HepG2 (cell line): ENCODE results near the gene TKTL2. TPM values are rescaled to one million over a fixed set of nuclear protein-coding genes. Genes with fewer than 3 reads are reported as not detected.

Source experiments
- ATAC-seq: fragments of 200-7000 bp; cut with Tn5 transposase; 3 replicates; pipeline ENCODE4 v1.9.1; 2020; ENCODE audit warnings: mild to moderate bottlenecking, moderate library complexity
- BruUV-seq: library from RNA; stranded (reverse); fragments of 400-500 nt; replicated peaks from 2 replicates; lab custom pipeline; 2021; lab: Mats Ljungman, UMichigan
- CTCF ChIA-PET: fragments of 300-600 bp; formaldehyde crosslinking; extraction: SDS; loops from one replicate; lab custom pipeline; 2021; ENCODE audit warnings: low total read pairs, inconsistent platforms, low intra/inter-chr PET ratio; lab: Yijun Ruan, JAX
- POLR2A ChIA-PET: fragments of 350-600 bp; sonication (Branson Sonifier 250); formaldehyde crosslinking; loops from one replicate; lab custom pipeline; 2020; ENCODE audit warnings: antibody characterized with exemption, inconsistent platforms; lab: Yijun Ruan, JAX
- DNase-seq: peaks from one replicate; pipeline ENCODE4 v3.0.0-alpha.2; 2015; ENCODE audit warnings: low spot score
- FAIRE-seq: peaks from 3 replicates; lab custom pipeline; 2011; peaks lifted over from hg19 to GRCh38; lab: Jason Lieb, UNC
- H2AFZ ChIP-seq: one replicate; pipeline ENCODE4 v1.6.1; 2011; ENCODE audit warnings: low read length, inconsistent platforms
- H3K27ac ChIP-seq: fragments of 300-600 bp; 3 replicates; pipeline ENCODE4 v1.8.0; 2011; ENCODE audit warnings: mixed run types, mild to moderate bottlenecking, mixed read lengths, low read length, inconsistent platforms; ENCODE audit not compliant: insufficient read depth; ENCODE audit errors: extremely low read length
- H3K27me3 ChIP-seq, 2 experiments: fragments of 200-600 bp in 1 of 2; 2 replicates in 1 of 2; 3 replicates in 1 of 2; pipeline versions ENCODE4 v1.6.0 to v1.8.0; 2011; ENCODE audit warnings: low read length in 2 of 2, mild to moderate bottlenecking in 2 of 2, moderate library complexity in 2 of 2, inconsistent platforms in 1 of 2; ENCODE audit not compliant: insufficient read depth in 2 of 2, control insufficient read depth in 1 of 2
- H3K36me3 ChIP-seq, 2 experiments: fragments of 200-600 bp in 1 of 2; replicated peaks in 1 of 2; 2 replicates in 1 of 2; 3 replicates in 1 of 2; pipeline versions ENCODE4 v1.5.1 to v1.8.0; 2011; ENCODE audit warnings: low read length in 2 of 2, inconsistent platforms in 1 of 2; ENCODE audit not compliant: insufficient read depth in 2 of 2, control insufficient read depth in 1 of 2
- H3K4me1 ChIP-seq: 2 replicates; pipeline ENCODE4 v1.5.1; 2012; ENCODE audit warnings: low read length, inconsistent platforms; ENCODE audit not compliant: insufficient read depth
- H3K4me2 ChIP-seq: 2 replicates; pipeline ENCODE4 v1.6.0; 2011; ENCODE audit warnings: low read depth, low read length, inconsistent platforms
- H3K4me3 ChIP-seq, 3 experiments: fragments of 200-600 bp in 1 of 3; sonication (generic), shearing (Covaris generic) in 1 of 3; replicated peaks in 1 of 3; 2 replicates each; pipeline ENCODE4 v1.5.1; 2011 to 2016; ENCODE audit warnings: low read length in 3 of 3, inconsistent platforms in 2 of 3, low read depth in 2 of 3, mild to moderate bottlenecking in 2 of 3, control low read depth in 1 of 3, mixed read lengths in 1 of 3; ENCODE audit not compliant: insufficient read depth in 1 of 3
- H3K79me2 ChIP-seq: one replicate; pipeline ENCODE4 v1.6.1; 2011; ENCODE audit warnings: low read length, inconsistent platforms; ENCODE audit not compliant: insufficient read depth
- H3K9ac ChIP-seq: 2 replicates; pipeline ENCODE4 v1.6.0; 2011; ENCODE audit warnings: mild to moderate bottlenecking, low read depth, low read length, inconsistent platforms; ENCODE audit not compliant: insufficient read depth
- H3K9me3 ChIP-seq: 2 replicates; pipeline ENCODE4 v1.5.1; 2012; ENCODE audit warnings: mild to moderate bottlenecking, low read length
- H4K20me1 ChIP-seq: 2 replicates; pipeline ENCODE4 v1.6.0; 2011; ENCODE audit warnings: inconsistent platforms, mild to moderate bottlenecking, low read length, moderate library complexity; ENCODE audit not compliant: insufficient read depth
- AGO1 ChIP-seq: fragments of 200-400 bp; formaldehyde crosslinking; IDR thresholded peaks from 2 replicates; pipeline ENCODE4 v1.6.1; 2017; ENCODE audit warnings: mild to moderate bottlenecking, low read depth, low read length, moderate library complexity; ENCODE audit not compliant: poor library complexity, severe bottlenecking
- CEBPB ChIP-seq: IDR thresholded peaks from 2 replicates; pipeline ENCODE4 v1.6.1; 2011; ENCODE audit warnings: low read depth, low read length, improper control_type of control experiment, borderline replicate concordance
- KDM3A ChIP-seq: IDR thresholded peaks from 2 replicates; pipeline ENCODE4 v1.6.1; 2018; ENCODE audit warnings: low read depth, missing compliant biosample characterization
- RNF219 ChIP-seq: sonication (generic); formaldehyde crosslinking; IDR thresholded peaks from 2 replicates; pipeline ENCODE4 v1.5.0; 2020; ENCODE audit warnings: mild to moderate bottlenecking, missing genetic modification reagents
- TCF12 ChIP-seq, 2 experiments: fragments of 450-650 bp in 1 of 2; sonication (generic) in 1 of 2; formaldehyde crosslinking in 1 of 2; IDR thresholded peaks; 2 replicates each; pipeline versions ENCODE4 v1.6.1 to v1.8.0; 2017 to 2022; ENCODE audit warnings: antibody characterized with exemption in 1 of 2, mild to moderate bottlenecking in 1 of 2, missing genetic modification reagents in 1 of 2, moderate library complexity in 1 of 2
- UBTF ChIP-seq: sonication (generic); formaldehyde crosslinking; IDR thresholded peaks from 2 replicates; pipeline ENCODE4 v1.4.0; 2020; ENCODE audit warnings: mild to moderate bottlenecking, missing genetic modification reagents
- ZBTB25 ChIP-seq: IDR thresholded peaks from 2 replicates; pipeline ENCODE4 v1.6.1; 2018; ENCODE audit warnings: missing genetic modification reagents
- ZNF20 ChIP-seq: sonication (generic); formaldehyde crosslinking; IDR thresholded peaks from 2 replicates; pipeline ENCODE4 v1.4.0; 2020; ENCODE audit warnings: mild to moderate bottlenecking, moderate library complexity, missing genetic modification reagents
- ZNF687 ChIP-seq: sonication (generic); formaldehyde crosslinking; IDR thresholded peaks from 2 replicates; pipeline ENCODE4 v1.5.1; 2020; ENCODE audit warnings: mild to moderate bottlenecking, missing genetic modification reagents, moderate library complexity
- WGBS: methylation state at CpG from one replicate; pipeline ENCODE4 v1.1.6; 2017; ENCODE audit warnings: low lambda C conversion rate; 5-methylcytosine and 5-hydroxymethylcytosine counted together
- in situ Hi-C: cut with HindIII; loops from 2 replicates; pipeline ENCODE4 v1.10.0; 2017; ENCODE audit warnings: low pct_unique_long_range_greater_than_20kb; ENCODE audit not compliant: extremely low pct_ligation_motif_present
- intact Hi-C: fragments of 100-400 bp; cut with micrococcal nuclease; formaldehyde crosslinking; loops from one replicate; pipeline ENCODE4 v1.10.0; 2022; ENCODE audit not compliant: unreplicated experiment
- polyA plus RNA-seq, 8 experiments: library from polyadenylated mRNA; depleted of rRNA in 3 of 8; stranded (reverse) in 7 of 8; unstranded in 1 of 8; fragments of >200 nt; fragmentation: Illumina TruSeq in 4 of 8; extraction: Trizol in 4 of 8; gene quantifications; 2 replicates each; pipeline versions ENCODE4 v1.2.1 to v1.2.3, GENCODE V29; 2011 to 2016; ENCODE audit warnings: low read depth in 4 of 8, missing spikeins in 1 of 8, mixed read lengths in 1 of 8; ENCODE audit not compliant: insufficient read depth in 1 of 8
- total RNA-seq, 5 experiments: library from RNA; depleted of rRNA; stranded (reverse); fragments of >200 nt; fragmentation: Illumina TruSeq; extraction: Trizol; gene quantifications; 2 replicates each; pipeline ENCODE4 v1.2.3, GENCODE V29; 2016; ENCODE audit warnings: low read depth in 1 of 5
- TF ChIP-seq, protein P1 (sequence below): sonication (generic); formaldehyde crosslinking; IDR thresholded peaks from 2 replicates; pipeline ENCODE4 v1.4.0; 2020; ENCODE audit warnings: missing genetic modification reagents, borderline replicate concordance

Gene TKTL2
- total and polyA plus RNA-seq, 2 of the 13 experiments (the other 11 are each of a cell fraction or from before 2014, with no cell fraction given): not detected

- Histone ChIP-seq H3K4me2 (peak overlapping the region; percentile 67), H3K36me3 (0 out of 5 replicates have a peak, but pooled peaks cover 0 to 6% of the 10 kb centered on the region in 2 experiments), H2AFZ (no peak overlapping the region), H3K4me3 (peak overlapping the region; percentile 63 to 94 (median 74)), H3K79me2 (peaks cover 36% of the 10 kb centered on the region), H4K20me1 (0 out of 2 replicates have a peak, but pooled peaks cover 8% of the 10 kb centered on the region), H3K9me3 (no peaks in the 10 kb centered on the region), H3K27me3 (peaks cover 0 to 4% of the 10 kb centered on the region in 2 experiments; a peak in 1 of 5 replicates), H3K4me1 (peaks cover 22% of the 10 kb centered on the region), H3K9ac (peak overlapping the region; percentile 98), H3K27ac (peak overlapping the region; percentile 99)
- in situ Hi-C loops (no loop called here), intact Hi-C loops (loop anchor here (1.0 to 2.0 kb wide), 2 partner anchors 51 to 328 kb away; partner anchors contain the start of gene NAF1)
- CTCF ChIA-PET: no interaction called here
- DNase-seq (no peak), ATAC-seq (no peak), FAIRE-seq (no peak)
- POLR2A ChIA-PET: interaction anchor here (0.9 to 1.6 kb wide), 11 partner anchors 8 to 810 kb away, joined by 3 to 7 read pairs (median 4); no protein-coding TSS in a partner anchor
- WGBS: 60% methylated on average over 23 of the region's 28 CpGs
- TSS peak; percentile 83 for BruUV-seq
- TF ChIP-seq, protein P1, sequence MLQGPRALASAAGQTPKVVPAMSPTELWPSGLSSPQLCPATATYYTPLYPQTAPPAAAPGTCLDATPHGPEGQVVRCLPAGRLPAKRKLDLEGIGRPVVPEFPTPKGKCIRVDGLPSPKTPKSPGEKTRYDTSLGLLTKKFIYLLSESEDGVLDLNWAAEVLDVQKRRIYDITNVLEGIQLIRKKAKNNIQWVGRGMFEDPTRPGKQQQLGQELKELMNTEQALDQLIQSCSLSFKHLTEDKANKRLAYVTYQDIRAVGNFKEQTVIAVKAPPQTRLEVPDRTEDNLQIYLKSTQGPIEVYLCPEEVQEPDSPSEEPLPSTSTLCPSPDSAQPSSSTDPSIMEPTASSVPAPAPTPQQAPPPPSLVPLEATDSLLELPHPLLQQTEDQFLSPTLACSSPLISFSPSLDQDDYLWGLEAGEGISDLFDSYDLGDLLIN (CRISPR knock-in tag): no peak
- TF ChIP-seq AGO1 (no peak), ZNF20 (CRISPR knock-in tag) (peak; percentile 18; the same call in 1 of the 2 replicates), RNF219 (CRISPR knock-in tag) (no peak), TCF12 (IDR thresholded peaks at IDR 0.05) (no peak), TCF12 (CRISPR knock-in tag; IDR thresholded peaks at IDR 0.05) (peak; percentile 41; the same call in 1 of the 2 replicates), KDM3A (CRISPR knock-in tag) (no peak), CEBPB (no peak), ZBTB25 (CRISPR knock-in tag) (no peak), ZNF687 (CRISPR knock-in tag) (no peak), UBTF (CRISPR knock-in tag) (no peak)
These were observed 20.2 kb upstream of the TKTL2 start for GRCh38 chr4:163493643-163494359.
